ENCODE results near the gene PTPRN2. TPM values are rescaled to one million over a fixed set of nuclear protein-coding genes. Genes with fewer than 3 reads are reported as not detected.

PTPRN2 gene
- total and polyA plus RNA-seq, 2 of the 13 experiments (the other 11 are each of a cell fraction or from before 2014, with no cell fraction given) = 2.5 to 24.2 TPM

GRCh38 chr7:158270106-158270775 is 317.4 kb downstream of the PTPRN2 start:
- Histone ChIP-seq H3K4me3 (replicated peaks in 1 of 3; ENCODE audit: insufficient read depth in 1 of 3, low read depth in 2 of 3, low read length in 3 of 3) (no peak overlapping the region), H3K4me1 (ENCODE audit: insufficient read depth, low read length) (peaks cover 12% of the 10 kb centered on the region), H3K9me3 (ENCODE audit: low read length) (no peaks in the 10 kb centered on the region), H3K36me3 (replicated peaks in 1 of 2; ENCODE audit: control insufficient read depth in 1 of 2, insufficient read depth in 2 of 2, low read length in 2 of 2) (no peaks in the 10 kb centered on the region), H2AFZ (ENCODE audit: low read length) (no peak overlapping the region), H3K4me2 (ENCODE audit: low read depth, low read length) (no peak overlapping the region), H3K79me2 (ENCODE audit: insufficient read depth, low read length) (no peaks in the 10 kb centered on the region), H3K27me3 (ENCODE audit: control insufficient read depth in 1 of 2, insufficient read depth in 2 of 2, low read length in 2 of 2) (no peaks in the 10 kb centered on the region), H3K27ac (ENCODE audit: extremely low read length, insufficient read depth, low read length) (no peak overlapping the region), H4K20me1 (ENCODE audit: insufficient read depth, low read length) (peaks cover 10% of the 10 kb centered on the region; the same call in 1 of the 2 replicates), H3K9ac (ENCODE audit: insufficient read depth, low read depth, low read length) (no peak overlapping the region)
- intact Hi-C loops (cut with micrococcal nuclease; ENCODE audit: unreplicated experiment) (no loop called here), in situ Hi-C loops (cut with HindIII; ENCODE audit: extremely low pct_ligation_motif_present, low pct_unique_long_range_greater_than_20kb) (no loop called here)
- DNase-seq (ENCODE audit: low spot score) (no peak), FAIRE-seq (no peak), ATAC-seq (peak; percentile 59)
- WGBS (ENCODE audit: low lambda C conversion rate) = 83% methylated on average over 4 of the region's 13 CpGs
- no TSS peak for BruUV-seq (replicated peaks)
- ChIA-PET CTCF (ENCODE audit: low intra/inter-chr PET ratio, low total read pairs) (no interaction called here), POLR2A (no interaction called here)
- TF ChIP-seq ZNF687 (CRISPR knock-in tag; IDR thresholded peaks at IDR 0.05) = peak; percentile 33; the same call in 1 of the 2 replicates
- no peak for TF ChIP-seq SP1 (IDR thresholded peaks at IDR 0.05)
- TF ChIP-seq SP1 (CRISPR knock-in tag; IDR thresholded peaks at IDR 0.05) = no peak
